ENCODE results near the gene LIF. TPM values are rescaled to one million over a fixed set of nuclear protein-coding genes. Genes with fewer than 3 reads are reported as not detected.

Gene LIF
- total RNA-seq (1 to 10 TPM in 3 of 5 donors, under 1 TPM in 2; 0.26 to 3.3 (median 1.4) TPM), total RNA-seq (0.05 to 1,044 (median 5.1) reads per million in 29 experiments)
- 0.13 TPM for total RNA-seq (2013)

GRCh38 chr22:30245985-30246813 lies at the start of gene LIF:
LIF (minus strand) TSS chr22:30246759; CDS start chr22:30246695, 64 bp downstream.
- Histone ChIP-seq H3K36me3 (ENCODE audit: control insufficient read depth in 2 of 2, extremely low read depth in 1 of 2, insufficient read depth in 1 of 2, low read length in 1 of 2) (no peaks in the 10 kb centered on the region), H3K4me1 (ENCODE audit: control insufficient read depth in 1 of 2, extremely low read depth in 1 of 2, insufficient read depth in 2 of 2, low read length in 2 of 2) (peaks cover 0 to 39% of the 10 kb centered on the region in 2 experiments), H3K27ac (ENCODE audit: low read length) (no peak within 1 kb of the TSS), H3K4me3 (ENCODE audit: control insufficient read depth in 1 of 2, extremely low read depth in 1 of 2, low read length in 1 of 2) (peak within 1 kb of the TSS; percentile 64 to 72), H3K9me3 (no peaks in the 10 kb centered on the region), H3K27me3 (replicated peaks in 1 of 2; ENCODE audit: control insufficient read depth in 2 of 2, extremely low read depth in 1 of 2, insufficient read depth in 2 of 2, low read length in 1 of 2) (peaks cover 0 to 51% of the 10 kb centered on the region in 2 experiments)
- no peaks in the 10 kb centered on the region for H3K9me3 Mint-ChIP-seq
- POLR2A ChIA-PET, result no interaction called here
- peaks cover 3 to 12% of the 10 kb centered on the region in 2 donors for H3K27me3 Mint-ChIP-seq
- peak within 1 kb of the TSS in 1 of 2 donors; percentile 43 for H3K27ac Mint-ChIP-seq
- 2% methylated on average over 57 of the region's 64 CpGs for WGBS (ENCODE audit: insufficient coverage)
- peak in 31 of 35 experiments; percentile 27 to 70 (median 44) for DNase-seq
- H3K4me3 Mint-ChIP-seq, result peak within 1 kb of the TSS; percentile 81 to 87 (median 87)
- CTCF ChIA-PET, result interaction anchor here in 1 of 2 donors (0.6 to 0.7 kb wide), 2 partner anchors 178 to 199 kb away, joined by 4 to 5 read pairs; no protein-coding TSS in a partner anchor
- no peaks in the 10 kb centered on the region for H3K36me3 Mint-ChIP-seq
- H3K4me1 Mint-ChIP-seq, result peaks cover 26 to 48% (median 35%) of the 10 kb centered on the region in 3 donors
- peak; percentile 87 to 95 (median 88) for ATAC-seq (replicated peaks in 1 of 4)

- H3K4me1 ChIP-seq (ENCODE audit: control insufficient read depth in 1 of 2, extremely low read depth in 1 of 2, insufficient read depth in 2 of 2, low read length in 2 of 2), result peaks cover 40 to 71% of the 10 kb centered on the region in 2 experiments
- POLR2A ChIA-PET, result interaction anchor here (0.7 to 1.1 kb wide), 4 partner anchors 10 to 45 kb away, joined by 3 to 4 read pairs (median 4); no protein-coding TSS in a partner anchor
- H3K4me3 Mint-ChIP-seq, result peak overlapping the region in 1 of 3 donors; percentile 70
These were observed 49.8 kb upstream of the LIF start for GRCh38 chr22:30296324-30296723.

GRCh38 chr22:30295576-30295975 lies 49.0 kb upstream of the LIF start:
- H3K4me1 Mint-ChIP-seq, result peaks cover 65 to 75% (median 74%) of the 10 kb centered on the region in 3 donors
- peaks cover 29 to 74% of the 10 kb centered on the region in 2 donors for H3K36me3 ChIP-seq (ENCODE audit: control insufficient read depth in 2 of 2, extremely low read depth in 1 of 2, insufficient read depth in 1 of 2, low read length in 1 of 2)
- CTCF ChIA-PET, result no interaction called here
- no peak for DNase-seq
- peak overlapping the region; percentile 71 for H3K27ac ChIP-seq (ENCODE audit: low read length)
- no CpG with 5 or more reads among the region's 7 CpGs for WGBS (ENCODE audit: insufficient coverage)
- H3K27me3 ChIP-seq (replicated peaks in 1 of 2; ENCODE audit: control insufficient read depth in 2 of 2, extremely low read depth in 1 of 2, insufficient read depth in 2 of 2, low read length in 1 of 2), result no peaks in the 10 kb centered on the region
- no peaks in the 10 kb centered on the region for H3K9me3 Mint-ChIP-seq
- H3K4me3 ChIP-seq (ENCODE audit: control insufficient read depth in 1 of 2, extremely low read depth in 1 of 2, low read length in 1 of 2), result no peak overlapping the region
- H3K27me3 Mint-ChIP-seq, result no peaks in the 10 kb centered on the region
- H3K9me3 ChIP-seq, result no peaks in the 10 kb centered on the region
- peak overlapping the region; percentile 94 to 99 for H3K27ac Mint-ChIP-seq
- H3K36me3 Mint-ChIP-seq, result peaks cover 43% of the 10 kb centered on the region
- peaks cover 37 to 70% of the 10 kb centered on the region in 2 experiments for H3K4me1 ChIP-seq (ENCODE audit: control insufficient read depth in 1 of 2, extremely low read depth in 1 of 2, insufficient read depth in 2 of 2, low read length in 2 of 2)
- peak overlapping the region in 2 of 3 donors; percentile 9 to 70 for H3K4me3 Mint-ChIP-seq
- POLR2A ChIA-PET, result interaction anchor here in 1 of 2 donors (1.1 kb wide), 2 partner anchors 11 to 46 kb away, joined by 4 read pairs; no protein-coding TSS in a partner anchor
- no peak for ATAC-seq (replicated peaks in 1 of 4)

More at GRCh38 chr22:30296324-30296723, 49.8 kb upstream of the LIF start:
- Histone ChIP-seq H3K27ac (ENCODE audit: low read length) (peak overlapping the region; percentile 71), H3K9me3 (no peaks in the 10 kb centered on the region), H3K27me3 (replicated peaks in 1 of 2; ENCODE audit: control insufficient read depth in 2 of 2, extremely low read depth in 1 of 2, insufficient read depth in 2 of 2, low read length in 1 of 2) (no peaks in the 10 kb centered on the region), H3K4me3 (ENCODE audit: control insufficient read depth in 1 of 2, extremely low read depth in 1 of 2, low read length in 1 of 2) (no peak overlapping the region), H3K36me3 (ENCODE audit: control insufficient read depth in 2 of 2, extremely low read depth in 1 of 2, insufficient read depth in 1 of 2, low read length in 1 of 2) (peaks cover 33 to 82% of the 10 kb centered on the region in 2 donors)
- WGBS (ENCODE audit: insufficient coverage), result no CpG with 5 or more reads among the region's 4 CpGs
- H3K9me3 Mint-ChIP-seq, result no peaks in the 10 kb centered on the region
- peaks cover 69 to 77% (median 74%) of the 10 kb centered on the region in 3 donors for H3K4me1 Mint-ChIP-seq
- ATAC-seq (replicated peaks in 1 of 4) (peak; percentile 34 to 85 (median 40)), DNase-seq (peak in 3 of 35 experiments; percentile 28 to 49 (median 41))
- H3K27me3 Mint-ChIP-seq, result no peaks in the 10 kb centered on the region
- CTCF ChIA-PET, result no interaction called here
- peak overlapping the region; percentile 94 to 99 for H3K27ac Mint-ChIP-seq
- H3K36me3 Mint-ChIP-seq, result peaks cover 48% of the 10 kb centered on the region

- Histone ChIP-seq H3K9me3 (no peaks in the 10 kb centered on the region), H3K27me3 (replicated peaks in 1 of 2; ENCODE audit: control insufficient read depth in 2 of 2, extremely low read depth in 1 of 2, insufficient read depth in 2 of 2, low read length in 1 of 2) (no peaks in the 10 kb centered on the region), H3K4me1 (ENCODE audit: control insufficient read depth in 1 of 2, extremely low read depth in 1 of 2, insufficient read depth in 2 of 2, low read length in 2 of 2) (peaks cover 40 to 72% of the 10 kb centered on the region in 2 experiments), H3K4me3 (ENCODE audit: control insufficient read depth in 1 of 2, extremely low read depth in 1 of 2, low read length in 1 of 2) (no peak overlapping the region), H3K27ac (ENCODE audit: low read length) (peak overlapping the region; percentile 71), H3K36me3 (ENCODE audit: control insufficient read depth in 2 of 2, extremely low read depth in 1 of 2, insufficient read depth in 1 of 2, low read length in 1 of 2) (peaks cover 26 to 67% of the 10 kb centered on the region in 2 donors)
- DNase-seq (no peak), ATAC-seq (replicated peaks in 1 of 4) (no peak)
- Mint-ChIP-seq H3K27me3 (no peaks in the 10 kb centered on the region), H3K4me1 (peaks cover 73 to 75% (median 74%) of the 10 kb centered on the region in 3 donors), H3K9me3 (no peaks in the 10 kb centered on the region), H3K36me3 (peaks cover 42% of the 10 kb centered on the region), H3K4me3 (no peak overlapping the region), H3K27ac (peak overlapping the region in 1 of 2 donors; percentile 74)
- ChIA-PET CTCF (no interaction called here), POLR2A (no interaction called here)
- WGBS (ENCODE audit: insufficient coverage), result 99% methylated on average over 10 of the region's 11 CpGs
These were observed 48.3 kb upstream of the LIF start for GRCh38 chr22:30294830-30295229.

GRCh38 chr22:30294066-30294465 lies 47.5 kb upstream of the LIF start:
- no peak for DNase-seq
- ATAC-seq (replicated peaks in 1 of 4), result no peak
- Histone ChIP-seq H3K4me3 (ENCODE audit: control insufficient read depth in 1 of 2, extremely low read depth in 1 of 2, low read length in 1 of 2) (no peak overlapping the region), H3K27ac (ENCODE audit: low read length) (no peak overlapping the region), H3K4me1 (ENCODE audit: control insufficient read depth in 1 of 2, extremely low read depth in 1 of 2, insufficient read depth in 2 of 2, low read length in 2 of 2) (peaks cover 37 to 66% of the 10 kb centered on the region in 2 experiments), H3K27me3 (replicated peaks in 1 of 2; ENCODE audit: control insufficient read depth in 2 of 2, extremely low read depth in 1 of 2, insufficient read depth in 2 of 2, low read length in 1 of 2) (no peaks in the 10 kb centered on the region), H3K9me3 (no peaks in the 10 kb centered on the region), H3K36me3 (ENCODE audit: control insufficient read depth in 2 of 2, extremely low read depth in 1 of 2, insufficient read depth in 1 of 2, low read length in 1 of 2) (peaks cover 25 to 62% of the 10 kb centered on the region in 2 donors)
- peaks cover 39% of the 10 kb centered on the region for H3K36me3 Mint-ChIP-seq
- 95% methylated on average over 9 of the region's 9 CpGs for WGBS (ENCODE audit: insufficient coverage)
- peak overlapping the region; percentile 57 to 74 for H3K27ac Mint-ChIP-seq
- no peaks in the 10 kb centered on the region for H3K9me3 Mint-ChIP-seq
- ChIA-PET CTCF (no interaction called here), POLR2A (no interaction called here)
- H3K4me1 Mint-ChIP-seq, result peaks cover 69 to 73% (median 71%) of the 10 kb centered on the region in 3 donors
- H3K27me3 Mint-ChIP-seq, result no peaks in the 10 kb centered on the region
- H3K4me3 Mint-ChIP-seq, result peak overlapping the region in 1 of 3 donors; percentile 53

- H3K27me3 Mint-ChIP-seq, result no peaks in the 10 kb centered on the region
- H3K9me3 ChIP-seq, result no peaks in the 10 kb centered on the region
- DNase-seq (no peak), ATAC-seq (replicated peaks in 1 of 4) (no peak)
- no peaks in the 10 kb centered on the region for H3K27me3 ChIP-seq (replicated peaks in 1 of 2; ENCODE audit: control insufficient read depth in 2 of 2, extremely low read depth in 1 of 2, insufficient read depth in 2 of 2, low read length in 1 of 2)
- no peak overlapping the region for H3K4me3 Mint-ChIP-seq
- H3K27ac ChIP-seq (ENCODE audit: low read length), result no peak overlapping the region
- ChIA-PET CTCF (no interaction called here), POLR2A (no interaction called here)
- 92% methylated on average over 4 of the region's 7 CpGs for WGBS (ENCODE audit: insufficient coverage)
- H3K9me3 Mint-ChIP-seq, result no peaks in the 10 kb centered on the region
- H3K36me3 Mint-ChIP-seq, result peaks cover 29% of the 10 kb centered on the region
- H3K27ac Mint-ChIP-seq, result no peak overlapping the region
- no peak overlapping the region for H3K4me3 ChIP-seq (ENCODE audit: control insufficient read depth in 1 of 2, extremely low read depth in 1 of 2, low read length in 1 of 2)
- peaks cover 25 to 51% of the 10 kb centered on the region in 2 donors for H3K36me3 ChIP-seq (ENCODE audit: control insufficient read depth in 2 of 2, extremely low read depth in 1 of 2, insufficient read depth in 1 of 2, low read length in 1 of 2)
- H3K4me1 ChIP-seq (ENCODE audit: control insufficient read depth in 1 of 2, extremely low read depth in 1 of 2, insufficient read depth in 2 of 2, low read length in 2 of 2), result peaks cover 36 to 66% of the 10 kb centered on the region in 2 experiments
- H3K4me1 Mint-ChIP-seq, result peaks cover 65 to 72% (median 69%) of the 10 kb centered on the region in 3 donors
These were observed 46.5 kb upstream of the LIF start for GRCh38 chr22:30293026-30293425.

All from T-cell (primary cell).